Smooth muscle cell of the umbilical artery (primary cell): ENCODE results near the gene OGA. TPM values are rescaled to one million over a fixed set of nuclear protein-coding genes. Genes with fewer than 3 reads are reported as not detected.

ENCODE experiments used
- total RNA-seq: library from RNA; depleted of rRNA; stranded (reverse); fragments of >200 nt; gene quantifications from 2 replicates; pipeline ENCODE4 v1.2.3, GENCODE V29; 2014

Gene OGA
- 99.5 and 154 TPM in 2 replicates for total RNA-seq

DNA sequence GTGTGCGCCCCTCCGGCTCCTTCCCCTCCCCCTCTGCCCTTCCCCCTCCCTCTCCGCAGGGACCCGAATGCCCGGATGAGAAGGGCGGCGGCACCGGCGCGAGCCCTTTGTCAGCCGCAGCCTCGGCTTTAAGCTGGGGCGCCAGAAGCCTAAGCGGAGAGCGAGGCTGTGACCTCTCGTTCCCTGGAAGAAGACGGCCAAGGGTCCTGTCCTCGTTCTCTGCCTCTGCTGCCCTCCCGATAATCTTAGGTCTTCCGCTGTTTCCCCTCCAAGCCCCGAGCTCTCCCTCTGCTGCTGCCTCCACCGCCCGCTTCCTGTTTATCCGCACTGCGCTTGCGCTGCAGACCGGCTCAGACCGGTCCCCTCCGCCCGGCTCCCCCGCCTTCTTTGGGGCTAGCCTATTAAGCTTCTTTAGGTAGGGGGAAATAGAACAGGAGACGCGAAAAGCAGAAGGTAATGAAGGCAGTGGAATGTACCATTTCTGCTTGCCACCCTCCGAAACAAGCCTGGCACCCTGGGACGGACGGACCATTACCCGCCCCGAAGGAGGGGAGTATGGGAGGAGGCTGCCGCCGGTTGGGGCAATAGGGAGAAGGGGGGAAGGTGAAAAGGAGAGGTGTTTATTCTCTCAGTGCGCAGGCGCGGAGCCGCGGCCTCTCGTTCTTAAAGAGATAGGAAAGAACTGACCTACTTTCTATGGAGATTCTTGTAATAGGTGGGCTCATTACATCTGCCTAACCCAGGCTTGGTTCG is at the start of gene OGA:
OGA (minus strand) TSS at position 326 of the 753 bp plus-strand sequence. CDS start 422 bp downstream, outside the sequence.

DNA sequence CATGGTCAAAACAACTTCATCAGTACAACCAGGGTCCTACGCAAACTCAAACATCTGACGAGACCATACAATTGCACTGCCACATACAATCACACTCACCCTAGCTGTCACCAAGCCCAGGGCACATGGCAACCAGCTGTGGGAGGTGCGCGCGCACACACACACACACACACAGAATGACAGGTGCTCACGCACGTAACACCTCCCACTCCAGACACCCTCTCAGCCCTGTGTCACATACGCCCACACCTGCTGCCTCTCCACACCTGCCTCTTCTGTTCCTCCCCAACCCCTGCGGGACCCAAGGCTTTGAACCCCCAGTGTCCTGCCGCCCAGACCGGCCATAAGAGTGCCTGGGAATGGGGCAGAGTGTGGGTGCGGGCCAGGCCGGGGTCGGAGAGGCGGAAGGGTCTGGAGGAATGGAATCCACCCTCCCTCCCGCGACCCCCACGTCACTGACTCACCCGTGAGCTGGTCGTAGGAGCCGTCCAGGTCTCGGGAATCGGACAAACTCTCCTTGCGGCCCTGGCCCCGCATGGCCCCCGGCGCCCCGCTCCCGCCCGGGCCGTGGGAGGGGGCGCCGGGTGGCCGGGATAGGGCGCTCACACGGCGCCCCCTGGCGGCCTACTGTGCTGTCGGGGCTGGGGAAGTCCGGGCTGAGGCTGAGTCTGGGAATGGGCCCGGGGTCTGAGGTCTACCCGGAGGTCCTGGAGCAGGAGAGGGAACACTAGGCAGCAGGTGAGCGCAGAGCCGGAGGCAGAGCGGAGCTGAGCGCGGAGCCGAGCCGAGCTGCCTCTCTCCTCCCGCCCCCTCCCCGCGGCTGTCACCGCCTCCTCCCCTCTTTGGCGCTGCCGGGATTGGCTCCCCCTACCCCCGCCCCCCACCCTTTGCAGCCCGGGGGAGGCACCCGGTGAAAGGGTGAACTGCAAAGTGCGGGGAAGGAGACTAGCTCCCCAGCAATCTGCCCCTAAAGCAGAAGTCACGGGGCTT is 25.1 kb upstream of the OGA start, which contains the start of gene KCNIP2:
KCNIP2 (minus strand) TSS at position 769 of the 990 bp plus-strand sequence; CDS start at position 537, 232 bp downstream.

DNA sequence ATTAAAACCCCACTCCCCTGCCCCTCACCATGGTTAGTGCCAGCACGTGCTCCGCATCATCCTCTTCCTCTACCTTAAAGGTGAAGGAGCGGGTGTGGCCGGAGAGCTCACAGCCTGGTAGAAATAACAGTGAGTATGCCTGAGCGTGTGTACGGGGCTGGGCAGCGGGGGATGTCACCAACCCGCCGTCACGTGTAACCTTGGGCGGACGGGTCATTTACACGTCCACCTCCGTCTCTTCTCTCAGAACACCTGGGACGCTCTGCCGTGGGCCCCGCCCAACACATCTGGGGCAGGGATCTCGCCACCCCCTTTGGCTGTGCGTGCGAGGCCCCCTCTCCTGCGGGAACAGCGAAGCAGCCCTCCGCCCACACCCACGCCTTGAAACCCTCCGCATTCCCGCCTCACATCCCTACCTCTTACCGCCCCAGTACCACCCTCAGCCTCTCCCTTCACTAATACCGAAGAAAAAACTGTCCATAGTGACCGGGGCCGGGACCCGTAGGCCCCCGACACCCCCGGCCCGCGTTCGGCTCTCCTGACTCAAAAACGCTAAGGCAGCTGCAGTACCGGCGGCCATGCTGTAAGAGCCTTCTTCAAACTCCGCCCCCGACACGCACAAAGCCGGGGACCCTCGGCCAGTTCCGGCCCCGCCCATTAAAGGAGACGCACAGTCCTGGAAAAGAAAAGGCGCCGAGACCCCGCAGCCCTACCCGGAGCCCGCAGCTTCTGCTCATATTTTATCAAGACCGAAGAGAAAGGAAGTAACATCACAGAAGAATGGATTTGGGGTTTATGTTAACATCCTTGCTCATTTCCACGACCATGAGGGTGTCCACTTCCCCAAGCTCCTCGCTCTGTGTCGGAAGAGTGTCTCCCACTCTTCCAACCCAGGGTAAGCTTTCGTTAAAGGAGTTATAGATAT is 35.2 kb downstream of the OGA start, which contains the start of gene NPM3:
NPM3 (minus strand) TSS at position 636 of the 925 bp plus-strand sequence; CDS start at position 580, 56 bp downstream.

DNA sequence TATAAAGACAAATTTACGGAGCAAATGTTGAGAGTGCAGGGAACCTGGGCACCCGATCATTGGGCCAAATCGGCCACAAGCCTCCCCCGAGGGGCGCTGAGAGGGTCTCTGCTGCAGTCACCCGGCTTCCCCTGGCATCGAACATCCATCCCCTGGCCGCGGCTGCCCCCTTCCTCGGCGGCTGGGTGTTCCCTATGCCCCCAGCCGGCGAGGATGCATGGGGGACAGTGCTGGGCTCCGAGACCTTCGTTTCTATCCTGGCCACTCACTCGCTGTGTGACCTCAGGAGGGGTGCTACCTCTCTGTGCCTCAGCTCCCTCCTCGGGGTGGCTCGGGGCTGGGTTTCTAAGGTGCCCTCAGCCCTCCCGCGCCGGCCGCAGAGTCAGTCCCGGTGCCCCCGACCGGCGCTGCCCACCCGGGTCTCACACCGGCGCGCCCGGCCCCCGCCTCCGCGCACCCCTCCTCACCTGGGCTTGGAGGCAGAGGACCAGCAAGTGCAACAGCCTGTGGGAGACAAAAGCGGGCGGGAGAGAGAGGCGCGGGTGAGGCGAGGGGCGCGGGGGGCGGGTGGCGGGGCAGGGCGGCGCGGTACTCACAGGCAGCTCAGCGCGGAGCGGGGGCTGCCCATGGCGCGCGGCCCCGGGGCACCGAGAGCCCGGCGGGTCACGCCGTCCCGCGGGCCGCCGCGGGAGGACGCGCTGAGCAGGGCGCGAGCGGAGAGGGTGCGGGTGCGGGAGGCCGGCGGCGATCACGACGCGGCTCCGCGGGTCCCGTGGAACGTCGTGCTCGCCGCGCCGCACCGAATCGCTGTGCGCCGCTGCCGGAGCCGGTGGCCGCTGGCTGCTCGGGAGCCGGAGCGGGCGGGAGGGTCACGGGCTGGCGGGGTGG is 42.7 kb downstream of the OGA start, which contains the start of gene FGF8:
FGF8 (minus strand) TSS at position 842 of the 888 bp plus-strand sequence; CDS start at position 628, 214 bp downstream.

Other genes starting within 250 kb of the OGA start
- gene POLL, start 230.2 kb downstream of the OGA start, total RNA-seq: 10.1 and 10.7 TPM in 2 replicates
- 44.2 and 81.4 TPM in 2 replicates for gene DPCD, start 230.1 kb downstream of the OGA start, total RNA-seq
- 18.2 and 45.4 TPM in 2 replicates for gene FBXW4, start 123.3 kb downstream of the OGA start, total RNA-seq
- gene FGF8, start 42.3 kb downstream of the OGA start, total RNA-seq: not detected in 2 replicates
- 72.4 and 134 TPM in 2 replicates for gene NPM3, start 35.0 kb downstream of the OGA start, total RNA-seq
- 0.59 and 1.1 TPM in 2 replicates for gene KCNIP2, start 25.4 kb upstream of the OGA start, total RNA-seq
- gene ARMH3, start 237.7 kb upstream of the OGA start, total RNA-seq: 11.7 and 12.2 TPM in 2 replicates
- 30.6 and 38.2 TPM in 2 replicates for gene HPS6, start 246.9 kb upstream of the OGA start, total RNA-seq